Esophagus muscularis mucosa (tissue), 3 donors: ENCODE results near the gene PATL2.

Source experiments
- CTCF ChIP-seq, 3 experiments: fragments of 200-600 bp in 2 of 3; fragments of 450-650 bp in 1 of 3; sonication (generic) in 2 of 3; IDR thresholded peaks; one replicate each; pipeline ENCODE4 v1.5.1; 2017 to 2019; ENCODE audit warnings: antibody characterized with exemption in 3 of 3, mild to moderate bottlenecking in 2 of 3, moderate library complexity in 1 of 3
- POLR2A ChIP-seq: fragments of 450-650 bp; IDR thresholded peaks from one replicate; pipeline ENCODE4 v1.6.1; 2017; ENCODE audit warnings: antibody characterized with exemption, moderate library complexity, mild to moderate bottlenecking, low read depth
- POLR2AphosphoS5 ChIP-seq, 2 donors: sonication (generic); formaldehyde crosslinking; IDR thresholded peaks; one replicate each; pipeline ENCODE4 v1.6.1; 2017; ENCODE audit warnings: antibody characterized with exemption in 2 of 2

GRCh38 chr15:44729408-44730127 lies 18.4 kb upstream of the PATL2 start:
- TF ChIP-seq POLR2A: no peak
- TF ChIP-seq POLR2AphosphoS5 (IDR thresholded peaks at IDR 0.05): no peak
- TF ChIP-seq CTCF (IDR thresholded peaks at IDR 0.05): no peak
